GM18909 (cell line): Measurements from ENCODE around the gene FXR2.
A peak's percentile ranks its signal among the peaks of the same experiment; 100 is the strongest.

Experiments
- ATAC-seq: cut with Tn5 transposase; IDR thresholded peaks from one replicate; pipeline ENCODE4 v1.9.1; 2021; ENCODE audit warnings: mild to moderate bottlenecking; ENCODE audit not compliant: unreplicated experiment, poor library complexity

The FXR2 gene

DNA sequence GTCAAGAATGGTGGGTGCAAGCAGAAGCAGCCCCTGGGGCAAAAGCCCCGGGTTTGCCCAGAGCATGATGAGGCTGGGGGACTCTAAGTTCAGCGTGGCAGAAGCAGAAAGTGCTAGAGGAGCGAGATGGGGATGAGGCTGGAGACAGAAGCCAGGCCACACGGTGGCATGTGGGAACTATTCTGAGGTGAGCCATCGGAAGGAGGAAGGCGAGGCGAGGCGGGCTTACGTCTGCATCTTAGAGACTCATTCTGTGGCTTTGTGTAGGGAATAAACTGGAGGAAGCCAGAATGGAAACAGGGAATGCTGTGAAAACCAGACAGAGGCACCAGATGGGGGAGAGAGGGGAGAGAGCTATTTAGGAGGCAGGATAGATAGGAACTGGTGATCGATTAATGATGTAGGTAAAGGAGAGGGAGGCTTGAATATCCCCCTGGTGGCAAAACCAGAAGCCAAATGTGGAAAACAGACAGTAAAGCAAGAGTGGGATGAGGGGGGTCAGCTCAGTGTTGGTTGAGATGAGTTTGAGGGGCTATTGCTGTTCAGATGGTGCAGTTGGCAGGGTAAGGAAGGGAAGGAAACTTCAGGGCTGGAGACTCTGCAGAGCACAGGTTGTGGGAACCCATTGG lies 59.3 kb downstream of the FXR2 start:
- no peak for ATAC-seq

DNA sequence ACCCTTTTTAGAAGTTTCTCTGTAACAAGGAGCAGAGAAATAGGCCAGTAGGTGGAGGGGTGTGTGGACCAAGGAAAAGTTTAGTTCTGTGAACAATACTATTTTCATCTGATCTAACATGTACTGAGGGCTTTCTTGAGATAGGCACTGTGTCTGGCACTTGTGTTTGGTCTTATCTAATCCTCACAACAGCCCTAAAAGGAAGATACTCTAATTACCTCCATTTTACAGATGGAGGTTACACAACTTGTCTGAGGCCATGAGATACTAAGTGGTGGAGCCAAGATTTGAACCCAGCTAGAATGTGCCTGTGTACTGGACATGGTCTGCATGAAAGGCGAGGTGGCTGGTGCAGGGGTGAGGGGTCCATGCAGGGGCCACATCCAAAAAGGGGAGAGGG lies 61.3 kb downstream of the FXR2 start:
- no peak for ATAC-seq

DNA sequence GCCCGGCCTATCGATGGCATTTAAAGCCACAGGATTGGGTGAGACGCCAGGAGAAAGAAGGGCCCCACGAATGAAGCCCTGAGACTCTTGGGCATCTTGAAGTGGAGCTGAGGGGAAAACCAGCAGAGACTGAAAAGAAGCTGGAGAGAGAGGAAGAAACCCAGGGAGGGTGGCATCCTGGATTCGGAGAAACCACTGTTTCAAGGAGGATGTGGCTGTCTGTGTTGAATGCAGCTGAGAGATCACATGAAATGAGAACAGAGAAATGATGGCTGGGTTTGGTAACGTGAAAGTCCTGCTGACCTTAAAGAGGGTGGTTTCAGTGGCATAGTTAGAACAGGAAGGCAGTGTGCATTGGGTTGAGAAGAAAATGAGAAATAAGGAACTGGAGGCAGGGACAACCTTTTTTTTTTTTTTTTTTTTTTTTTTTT lies 62.1 kb downstream of the FXR2 start:
- ATAC-seq: peak; percentile 59

DNA sequence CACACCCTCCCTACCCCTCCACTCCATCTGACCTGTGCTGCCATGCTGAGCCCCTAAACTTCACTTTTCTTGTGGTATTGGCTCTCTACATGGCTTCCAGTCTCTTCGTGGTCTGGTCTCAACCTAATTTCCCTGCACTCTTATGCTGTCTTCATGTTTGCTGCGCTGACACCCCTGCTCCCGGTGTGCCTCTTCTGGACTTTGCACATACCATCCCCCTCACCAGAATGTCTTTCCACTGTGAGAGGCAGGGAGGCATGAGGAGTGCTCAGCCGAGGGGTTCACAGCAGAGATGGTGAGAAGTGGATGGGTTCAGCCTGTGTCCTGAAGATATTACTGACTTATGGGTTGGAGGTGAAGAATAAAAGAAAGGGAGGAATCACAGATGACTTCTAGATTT lies 63.3 kb downstream of the FXR2 start:
- ATAC-seq: no peak

DNA sequence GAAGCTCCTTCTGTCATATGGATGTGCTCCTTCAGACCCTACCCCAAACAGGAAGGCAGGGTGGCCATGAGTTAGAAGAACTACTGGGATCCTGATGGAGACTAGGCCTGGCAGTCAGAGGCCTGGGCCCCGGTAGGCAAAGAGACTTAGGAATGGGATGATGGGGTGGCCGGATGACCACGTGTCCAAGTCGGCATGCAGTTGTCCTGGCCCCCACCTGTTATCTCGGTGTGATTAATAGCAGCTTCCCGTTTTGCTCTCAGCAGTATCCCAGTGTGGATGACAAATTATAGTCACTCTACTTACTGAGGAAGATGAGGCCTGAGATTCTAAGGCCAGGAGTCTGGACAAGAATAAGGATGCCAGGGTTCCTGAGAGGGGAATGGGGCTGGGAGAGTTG lies 64.4 kb downstream of the FXR2 start:
- ATAC-seq: no peak

DNA sequence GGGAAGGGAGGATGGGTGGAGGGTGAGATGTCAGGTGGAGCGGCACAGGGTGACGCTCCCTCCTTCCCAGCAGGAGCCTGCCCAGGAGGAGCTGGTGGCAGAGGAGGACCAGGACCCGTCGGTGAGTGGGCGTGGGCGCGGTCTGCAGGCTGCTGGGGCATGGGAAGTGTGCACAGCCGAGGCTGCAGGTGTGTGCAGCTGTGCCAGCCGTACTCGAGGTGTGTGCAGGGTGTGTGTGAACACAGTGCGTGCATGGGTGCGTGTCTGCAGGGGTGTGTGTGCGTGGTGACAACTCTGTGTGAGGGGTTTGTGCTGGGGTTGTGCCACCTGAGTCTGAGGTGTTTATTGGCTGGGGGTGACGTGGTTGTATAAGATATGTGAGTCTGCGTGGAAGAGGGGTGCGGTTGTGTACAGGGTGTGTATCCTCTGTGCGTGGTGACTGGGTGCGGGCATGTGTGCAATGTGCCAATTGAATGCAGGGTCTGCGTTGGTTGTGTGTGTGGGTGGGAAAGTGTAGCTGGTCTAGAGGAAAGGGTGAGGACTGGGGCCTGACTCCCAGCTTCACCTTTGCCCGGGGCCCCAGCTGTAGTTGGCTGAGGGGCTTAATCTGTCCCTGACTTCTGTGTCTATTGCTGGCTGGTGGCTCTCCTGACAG lies 65.2 kb downstream of the FXR2 start:
- no peak for ATAC-seq

GRCh38 chr17:7548585-7549400 lies 65.9 kb downstream of the FXR2 start, which contains the start of gene TNFSF12:
TSS of gene TNFSF12 (plus strand) at chr17:7549058. CDS start at chr17:7549154, 96 bp downstream.
- ATAC-seq: no peak

GRCh38 chr17:7544911-7545310 lies 69.8 kb downstream of the FXR2 start:
- no peak for ATAC-seq
